IPS-15b (cell line): ENCODE results near the gene PPP2R1B.

Source experiments
- H3K27me3 ChIP-seq: one replicate; pipeline ENCODE4 v1.6.1; 2013; ENCODE audit warnings: low read length; ENCODE audit not compliant: control insufficient read depth, insufficient read depth
- H3K36me3 ChIP-seq: one replicate; pipeline ENCODE4 v1.6.1; 2013; ENCODE audit warnings: low read length; ENCODE audit not compliant: control insufficient read depth, insufficient read depth
- H3K4me1 ChIP-seq: one replicate; pipeline ENCODE4 v1.6.1; 2013; ENCODE audit warnings: mild to moderate bottlenecking, low read length; ENCODE audit not compliant: control insufficient read depth, insufficient read depth
- H3K4me3 ChIP-seq: one replicate; pipeline ENCODE4 v1.5.1; 2013; ENCODE audit warnings: low read depth, low read length
- H3K9ac ChIP-seq: one replicate; pipeline ENCODE4 v1.6.1; 2013; ENCODE audit warnings: low read depth, mild to moderate bottlenecking, low read length
- H3K9me3 ChIP-seq: one replicate; pipeline ENCODE4 v1.6.1; 2013; ENCODE audit warnings: mild to moderate bottlenecking, low read length; ENCODE audit not compliant: control insufficient read depth, insufficient read depth

The PPP2R1B gene

DNA sequence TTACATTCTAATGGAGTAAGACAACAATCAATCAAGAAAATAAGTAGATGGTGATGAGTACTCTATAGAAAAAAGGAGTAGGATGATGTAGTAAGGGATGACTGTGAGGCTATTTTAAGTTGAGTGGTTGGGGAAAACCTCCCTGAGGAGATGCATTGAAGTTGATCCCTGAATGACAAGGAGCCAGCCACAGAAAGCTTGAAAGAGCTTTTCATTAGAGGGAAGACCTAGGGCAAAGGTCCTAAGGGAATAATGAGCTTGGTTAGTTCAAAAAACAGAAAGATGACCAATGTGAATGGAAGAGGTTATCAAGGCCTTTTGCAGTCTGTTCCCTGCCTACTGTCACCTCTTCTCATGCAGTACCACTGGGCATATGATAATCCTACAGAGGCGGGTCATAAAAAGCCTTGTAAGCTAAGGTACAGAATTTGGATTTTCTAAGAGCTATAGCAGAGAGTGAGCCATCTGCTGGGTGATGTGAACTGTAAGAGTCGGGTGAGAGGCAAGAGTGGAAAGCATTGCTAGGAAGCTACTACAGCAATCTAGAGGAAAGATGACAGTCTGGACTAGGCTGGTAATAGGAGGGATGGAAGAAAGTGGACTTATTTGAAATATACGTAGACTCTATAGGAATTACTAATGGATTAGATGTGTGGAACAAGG is 3.1 kb downstream of the PPP2R1B start:
- no peak overlapping the region for H3K4me3 ChIP-seq
- H3K36me3 ChIP-seq: peaks cover 18% of the 10 kb centered on the region
- peaks cover 4% of the 10 kb centered on the region for H3K4me1 ChIP-seq
- no peaks in the 10 kb centered on the region for H3K9me3 ChIP-seq
- no peak overlapping the region for H3K9ac ChIP-seq
- H3K27me3 ChIP-seq: no peaks in the 10 kb centered on the region

DNA sequence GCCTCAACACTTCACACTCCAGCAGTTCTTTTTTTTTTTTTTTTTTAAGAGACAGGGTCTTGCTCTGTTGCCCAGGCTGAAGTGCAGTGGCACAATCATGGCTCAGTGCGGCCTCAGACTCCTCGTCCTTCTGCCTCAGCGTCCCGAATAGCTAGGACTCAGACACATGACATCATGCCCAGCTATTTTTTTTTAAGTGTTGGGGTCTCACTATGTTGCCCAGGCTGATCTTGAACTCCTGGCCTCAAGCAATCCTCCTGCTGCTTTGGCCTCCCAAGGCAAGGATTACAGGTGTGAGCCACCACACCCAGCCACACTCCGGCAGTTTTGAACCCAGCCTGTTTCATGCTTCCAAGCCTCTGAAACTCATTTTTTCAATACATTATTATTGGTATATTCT is 3.7 kb downstream of the PPP2R1B start:
- Histone ChIP-seq H3K9ac (no peak overlapping the region), H3K4me1 (peaks cover 4% of the 10 kb centered on the region), H3K9me3 (no peaks in the 10 kb centered on the region), H3K36me3 (peaks cover 18% of the 10 kb centered on the region), H3K4me3 (no peak overlapping the region), H3K27me3 (no peaks in the 10 kb centered on the region)

DNA sequence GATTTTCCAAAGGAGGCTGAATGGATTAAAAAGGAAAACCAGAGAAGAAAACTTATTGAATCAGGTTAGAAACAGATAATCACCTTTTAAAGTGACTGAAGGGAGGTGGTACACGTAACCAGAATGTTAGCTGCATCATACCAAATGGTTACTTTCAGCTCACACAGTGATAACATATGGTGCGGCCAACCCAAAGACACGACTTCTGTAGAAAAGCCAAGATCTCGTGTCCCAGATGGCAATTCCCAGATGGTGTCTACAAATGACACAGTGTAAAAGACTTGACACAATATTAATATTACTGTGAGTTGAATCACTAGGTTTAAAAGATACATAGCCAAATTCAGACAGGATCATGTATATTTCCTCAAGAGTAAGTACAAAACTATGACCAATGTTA is 5.2 kb downstream of the PPP2R1B start:
- peaks cover 18% of the 10 kb centered on the region for H3K36me3 ChIP-seq
- H3K4me1 ChIP-seq: no peaks in the 10 kb centered on the region

DNA sequence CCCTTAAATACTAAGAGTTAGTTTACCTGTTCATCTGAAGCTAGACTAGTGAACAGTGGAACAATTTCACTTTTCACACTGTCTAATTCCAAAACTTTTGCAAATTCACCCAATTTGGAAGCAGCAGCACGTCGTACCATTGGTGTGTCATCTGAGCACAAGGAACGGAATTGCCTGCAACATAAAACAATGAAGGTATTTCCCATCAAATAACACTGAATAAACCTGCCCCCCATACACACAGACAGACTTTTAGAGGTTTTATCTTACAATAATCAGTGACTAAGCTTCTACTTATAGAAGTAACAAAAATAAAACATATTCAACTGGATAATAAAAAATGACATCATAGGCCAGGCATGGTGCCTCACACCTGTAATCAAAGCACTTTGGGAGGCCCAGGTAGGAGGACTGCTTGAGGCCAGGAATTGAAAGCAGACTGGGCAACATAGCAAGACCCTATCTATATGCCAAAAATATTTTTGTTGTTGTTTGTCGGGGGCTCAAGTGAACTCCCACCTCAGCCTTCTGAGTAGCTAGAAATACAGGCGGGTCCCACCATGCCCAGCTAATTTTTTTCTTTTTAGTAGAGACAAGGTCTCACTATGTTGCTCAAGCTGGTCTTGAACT is 6.3 kb downstream of the PPP2R1B start:
- H3K9ac ChIP-seq: no peak overlapping the region
- H3K4me1 ChIP-seq: no peaks in the 10 kb centered on the region
- H3K36me3 ChIP-seq: peaks cover 21% of the 10 kb centered on the region
- no peaks in the 10 kb centered on the region for H3K9me3 ChIP-seq
- no peak overlapping the region for H3K4me3 ChIP-seq
- H3K27me3 ChIP-seq: no peaks in the 10 kb centered on the region

More for the DNA sequence above, 5.2 kb downstream of the PPP2R1B start:
- Histone ChIP-seq H3K4me3 (no peak overlapping the region), H3K27me3 (no peaks in the 10 kb centered on the region), H3K9ac (no peak overlapping the region), H3K9me3 (no peaks in the 10 kb centered on the region)

DNA sequence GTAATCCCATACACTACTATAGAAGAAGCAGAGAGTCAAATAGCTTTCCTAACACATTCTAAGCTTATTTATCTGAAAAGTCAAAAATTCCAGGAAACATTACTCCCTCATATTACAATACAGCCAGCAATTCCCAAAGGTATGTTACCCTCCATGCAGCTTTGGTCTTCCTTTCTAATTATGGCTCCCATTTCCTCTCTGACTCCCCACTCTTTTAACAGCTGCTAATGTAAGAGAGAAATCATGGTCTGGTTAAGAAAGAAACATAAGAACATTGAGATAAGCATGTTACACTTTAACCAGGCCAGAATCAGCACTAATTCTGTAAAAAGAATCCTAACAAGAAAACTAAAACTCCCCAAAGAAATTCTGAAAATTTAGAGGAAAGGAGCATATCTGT is 6.8 kb downstream of the PPP2R1B start:
- no peaks in the 10 kb centered on the region for H3K9me3 ChIP-seq
- peaks cover 21% of the 10 kb centered on the region for H3K36me3 ChIP-seq
- H3K27me3 ChIP-seq: no peaks in the 10 kb centered on the region
- no peak overlapping the region for H3K9ac ChIP-seq
- no peak overlapping the region for H3K4me3 ChIP-seq
- no peaks in the 10 kb centered on the region for H3K4me1 ChIP-seq

GRCh38 chr11:111756097-111756496 is 10.1 kb downstream of the PPP2R1B start:
- no peak overlapping the region for H3K4me3 ChIP-seq
- no peak overlapping the region for H3K9ac ChIP-seq
- H3K9me3 ChIP-seq: no peaks in the 10 kb centered on the region
- H3K4me1 ChIP-seq: no peaks in the 10 kb centered on the region
- H3K36me3 ChIP-seq: peaks cover 33% of the 10 kb centered on the region
- no peaks in the 10 kb centered on the region for H3K27me3 ChIP-seq

- peaks cover 17% of the 10 kb centered on the region for H3K36me3 ChIP-seq
- H3K27me3 ChIP-seq: no peaks in the 10 kb centered on the region
- no peaks in the 10 kb centered on the region for H3K4me1 ChIP-seq
Observed at GRCh38 chr11:111749646-111750045, 16.5 kb downstream of the PPP2R1B start.

GRCh38 chr11:111748035-111748804 is 18.0 kb downstream of the PPP2R1B start:
- no peaks in the 10 kb centered on the region for H3K9me3 ChIP-seq
- no peak overlapping the region for H3K4me3 ChIP-seq
- no peaks in the 10 kb centered on the region for H3K4me1 ChIP-seq
- H3K9ac ChIP-seq: no peak overlapping the region
- peaks cover 8% of the 10 kb centered on the region for H3K36me3 ChIP-seq
- no peaks in the 10 kb centered on the region for H3K27me3 ChIP-seq

More at GRCh38 chr11:111749646-111750045, 16.5 kb downstream of the PPP2R1B start:
- H3K9ac ChIP-seq: no peak overlapping the region
- no peak overlapping the region for H3K4me3 ChIP-seq
- no peaks in the 10 kb centered on the region for H3K9me3 ChIP-seq

- Histone ChIP-seq H3K9me3 (no peaks in the 10 kb centered on the region), H3K4me1 (no peaks in the 10 kb centered on the region), H3K4me3 (no peak overlapping the region), H3K36me3 (peaks cover 4% of the 10 kb centered on the region), H3K27me3 (no peaks in the 10 kb centered on the region), H3K9ac (no peak overlapping the region)
Observed at GRCh38 chr11:111745719-111746504, 20.3 kb downstream of the PPP2R1B start.

DNA sequence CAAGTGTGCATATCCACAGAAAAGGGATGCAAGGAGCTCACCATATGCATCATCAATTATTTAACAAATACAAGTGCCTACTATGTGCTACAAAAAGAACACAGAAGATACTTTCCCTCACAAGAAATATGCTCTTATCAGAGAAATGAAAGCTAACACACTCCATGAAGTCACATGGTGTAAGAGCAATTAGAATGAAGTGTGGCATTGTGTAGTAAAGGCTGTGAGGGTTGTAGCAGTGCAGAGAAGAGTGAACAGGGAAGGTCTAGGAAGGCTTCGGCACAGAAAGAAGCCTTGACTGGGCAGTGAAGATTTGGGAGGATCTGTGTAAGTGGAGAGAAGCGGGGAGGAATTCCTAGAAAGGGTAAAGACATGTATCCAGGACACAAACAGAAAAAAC is 22.5 kb downstream of the PPP2R1B start:
- Histone ChIP-seq H3K9me3 (no peaks in the 10 kb centered on the region), H3K36me3 (peaks cover 4% of the 10 kb centered on the region), H3K9ac (no peak overlapping the region), H3K4me3 (no peak overlapping the region), H3K27me3 (no peaks in the 10 kb centered on the region), H3K4me1 (no peaks in the 10 kb centered on the region)

DNA sequence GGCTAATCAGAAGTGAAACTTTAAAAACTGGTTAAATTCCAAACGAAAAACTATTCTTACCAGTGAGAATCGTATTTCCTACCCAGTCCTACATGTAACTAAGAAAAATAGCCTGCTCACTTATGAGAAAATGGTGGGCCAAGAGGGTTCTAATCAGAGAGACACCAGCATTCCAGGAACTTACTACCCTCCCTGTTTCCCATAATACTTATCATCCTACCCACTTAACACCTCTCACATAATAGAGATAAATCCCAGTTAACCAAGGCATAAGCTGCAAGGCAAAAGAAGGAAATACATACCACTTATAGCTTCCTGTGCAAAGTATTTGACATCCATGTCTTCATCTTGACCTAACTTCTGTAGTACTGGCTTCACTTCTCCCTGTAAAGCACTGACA is 24.4 kb downstream of the PPP2R1B start:
- Histone ChIP-seq H3K36me3 (no peaks in the 10 kb centered on the region), H3K9ac (no peak overlapping the region), H3K4me3 (no peak overlapping the region), H3K4me1 (no peaks in the 10 kb centered on the region), H3K27me3 (no peaks in the 10 kb centered on the region), H3K9me3 (no peaks in the 10 kb centered on the region)
